ENCODE results near the gene TOX2.

Gene TOX2

GRCh38 chr20:43915211-43916072, 790 bp downstream of the TOX2 start:
- H3K4me3 ChIP-seq (ENCODE audit: low read depth, low read length) = peak overlapping the region; percentile 61
- DNase-seq (ENCODE audit: low read depth) = no peak

GRCh38 chr20:43916073-43916880, 1.6 kb downstream of the TOX2 start:
- peak overlapping the region; percentile 61 for H3K4me3 ChIP-seq (ENCODE audit: low read depth, low read length)
- DNase-seq (ENCODE audit: low read depth) = no peak

GRCh38 chr20:43916881-43917371, 2.3 kb downstream of the TOX2 start:
- DNase-seq (ENCODE audit: low read depth) = no peak
- peak overlapping the region; percentile 61 for H3K4me3 ChIP-seq (ENCODE audit: low read depth, low read length)

DNA sequence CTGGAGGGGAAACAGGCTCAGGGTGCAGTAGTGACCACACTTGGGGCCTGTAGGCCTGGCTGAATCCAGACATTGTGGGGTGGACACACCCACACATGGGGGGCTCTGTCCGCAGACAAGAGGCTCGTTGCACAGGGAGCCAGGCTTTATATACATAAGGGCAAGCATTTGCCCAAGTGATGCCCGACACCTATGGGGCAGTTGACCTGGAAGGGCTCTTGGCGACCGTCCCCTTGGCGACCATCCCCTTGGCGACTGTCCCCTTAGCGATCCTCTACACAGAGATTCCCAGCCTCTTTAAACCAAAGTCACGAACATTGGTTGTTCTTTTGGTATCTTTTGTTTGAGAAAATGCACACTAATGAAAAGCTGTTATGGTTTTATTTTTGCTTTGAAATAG, 2.7 kb downstream of the TOX2 start:
- no peak for DNase-seq (ENCODE audit: low read depth)
- H3K4me3 ChIP-seq (ENCODE audit: low read depth, low read length) = no peak overlapping the region

DNA sequence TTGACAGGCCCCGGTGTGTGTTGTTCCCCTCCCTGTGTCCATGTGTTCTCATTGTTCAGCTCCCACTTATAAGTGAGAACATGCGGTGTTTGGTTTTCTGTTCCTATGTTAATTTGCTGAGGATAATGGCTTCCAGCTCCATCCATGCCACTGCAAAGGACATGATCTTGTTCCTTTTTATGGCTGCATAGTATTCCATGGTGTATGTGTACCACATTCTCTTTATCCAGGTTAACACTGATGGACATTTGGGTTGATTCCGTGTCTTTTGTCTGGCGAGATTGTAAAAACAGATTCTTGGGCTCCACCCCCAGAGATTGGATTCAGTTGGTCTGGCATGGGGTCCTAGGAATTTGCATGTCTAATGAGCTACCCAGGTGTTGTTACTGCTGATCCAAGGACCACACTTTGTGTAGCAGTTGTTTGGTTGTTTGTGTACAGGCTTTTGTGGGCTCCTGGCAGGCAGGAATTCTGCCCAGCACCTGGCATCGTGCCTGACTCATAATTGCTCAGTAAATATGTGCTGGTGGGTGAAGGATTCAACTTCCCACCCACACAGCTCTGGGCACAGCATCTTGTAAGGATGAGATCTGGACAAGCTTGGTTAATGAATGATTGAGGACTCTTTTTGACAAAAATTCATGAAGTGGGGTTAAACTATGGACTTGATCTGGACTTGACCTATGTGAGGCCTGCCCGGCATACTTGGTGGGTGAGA, 5.2 kb downstream of the TOX2 start:
- no peak for DNase-seq (ENCODE audit: low read depth)
- no peak overlapping the region for H3K4me3 ChIP-seq (ENCODE audit: low read depth, low read length)

GRCh38 chr20:43920797-43921196, 6.1 kb downstream of the TOX2 start:
- H3K4me3 ChIP-seq (ENCODE audit: low read depth, low read length) = no peak overlapping the region
- DNase-seq (ENCODE audit: low read depth) = no peak

- DNase-seq (ENCODE audit: low read depth) = no peak
- H3K4me3 ChIP-seq (ENCODE audit: low read depth, low read length) = no peak overlapping the region
Observed at GRCh38 chr20:43921227-43921780, 6.7 kb downstream of the TOX2 start.

DNA sequence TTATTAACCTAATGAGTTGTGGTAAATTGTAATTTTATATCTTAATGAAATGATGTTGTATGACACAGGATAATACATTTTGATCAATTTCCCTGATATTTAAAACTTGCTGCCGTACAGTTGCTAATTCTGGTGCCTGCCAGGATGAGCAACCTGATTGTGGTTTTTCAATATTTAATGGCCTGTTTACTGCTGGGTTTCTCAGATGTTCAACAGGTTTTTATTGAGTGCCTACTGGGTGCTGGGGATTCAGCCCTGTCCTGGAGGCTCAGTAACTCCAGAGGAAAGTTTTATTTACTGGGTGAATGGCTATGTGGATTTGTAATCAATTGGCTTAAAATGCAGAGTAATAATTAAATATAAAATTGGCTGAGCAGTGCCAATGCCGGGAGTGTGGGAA, 8.0 kb downstream of the TOX2 start:
- H3K4me3 ChIP-seq (ENCODE audit: low read depth, low read length) = no peak overlapping the region

DNA sequence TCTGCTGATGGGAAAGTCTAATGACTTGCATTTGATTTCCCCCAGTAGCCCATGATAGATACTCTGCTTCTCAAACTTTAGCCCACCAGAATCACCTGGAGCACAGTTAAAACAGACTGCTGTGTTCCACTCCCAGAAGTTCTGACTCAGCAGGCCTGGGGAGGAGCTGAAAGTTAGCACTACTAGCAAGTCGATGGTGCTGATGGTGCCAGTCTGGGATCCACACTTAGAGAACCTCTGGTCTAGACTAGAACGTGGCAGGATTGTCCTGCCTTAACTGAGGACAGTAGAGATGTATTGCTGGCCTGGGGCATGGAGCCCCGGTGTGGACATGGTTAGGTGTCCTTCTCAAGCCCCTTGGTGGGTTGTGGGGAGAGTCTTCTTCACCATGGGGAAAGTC, 8.7 kb downstream of the TOX2 start:
- no peak for DNase-seq (ENCODE audit: low read depth)
- no peak overlapping the region for H3K4me3 ChIP-seq (ENCODE audit: low read depth, low read length)

More for the DNA sequence above, 8.0 kb downstream of the TOX2 start:
- DNase-seq (ENCODE audit: low read depth) = no peak

DNA sequence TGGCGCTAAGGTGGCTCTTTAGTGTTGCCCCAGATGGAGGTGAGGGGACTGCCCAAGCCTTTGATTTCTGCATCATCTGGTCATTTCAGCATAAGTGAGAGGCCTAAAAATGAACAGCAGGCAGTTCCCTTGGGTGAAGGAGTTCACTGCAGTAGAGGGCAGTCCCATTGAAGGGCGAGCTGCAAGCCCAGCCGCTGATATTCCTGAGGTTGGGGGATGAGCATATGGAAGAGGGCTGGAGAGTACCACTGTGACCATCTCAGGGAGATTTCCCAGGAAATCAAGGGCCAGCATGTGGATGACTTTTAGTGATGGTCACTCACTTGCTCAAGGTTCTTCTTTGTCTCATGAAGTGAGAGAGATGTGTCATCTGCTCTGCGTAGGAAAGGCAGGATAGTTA, 9.3 kb downstream of the TOX2 start:
- DNase-seq (ENCODE audit: low read depth) = no peak
- no peak overlapping the region for H3K4me3 ChIP-seq (ENCODE audit: low read depth, low read length)

GRCh38 chr20:43925215-43925614, 10.6 kb downstream of the TOX2 start:
- DNase-seq (ENCODE audit: low read depth) = no peak
- no peak overlapping the region for H3K4me3 ChIP-seq (ENCODE audit: low read depth, low read length)

GRCh38 chr20:43925801-43926200, 11.1 kb downstream of the TOX2 start:
- DNase-seq (ENCODE audit: low read depth) = no peak
- no peak overlapping the region for H3K4me3 ChIP-seq (ENCODE audit: low read depth, low read length)

DNA sequence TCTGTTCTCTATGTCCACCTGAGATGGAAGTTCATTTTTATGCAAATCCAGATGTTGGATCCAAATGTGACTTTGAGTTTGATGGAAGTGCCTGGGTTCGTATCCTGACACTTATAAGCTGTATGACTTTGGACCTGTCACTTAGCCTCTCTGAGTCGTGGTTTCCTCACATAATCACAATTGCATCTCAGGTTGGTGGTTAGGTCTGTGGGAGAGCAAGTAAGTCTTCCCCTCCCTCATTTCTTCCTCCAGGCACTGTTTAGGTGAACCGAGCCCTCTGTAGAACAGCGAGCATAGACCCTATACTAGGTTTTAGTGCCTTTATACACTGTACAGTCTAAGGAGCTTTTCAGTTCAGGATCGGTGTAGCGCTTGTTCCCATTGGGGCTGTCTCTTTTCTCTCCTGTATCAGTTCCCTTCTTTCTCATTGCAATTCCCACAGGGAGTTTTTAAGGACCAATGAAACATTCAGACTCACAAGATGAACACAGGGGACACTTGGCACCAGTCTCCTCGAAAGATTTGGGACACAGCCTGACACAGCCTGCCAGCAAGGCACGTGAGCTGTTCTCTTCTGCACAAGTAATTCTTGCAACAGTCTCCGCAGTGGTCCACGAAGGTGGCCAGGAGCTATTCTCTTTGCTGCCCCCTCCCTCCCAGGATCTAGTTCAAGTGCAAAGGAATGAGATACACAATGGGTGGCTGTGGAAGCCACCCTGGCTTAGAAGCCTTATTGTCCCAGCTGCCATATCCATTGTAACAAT, 11.8 kb downstream of the TOX2 start:
- H3K4me3 ChIP-seq (ENCODE audit: low read depth, low read length) = no peak overlapping the region
- no peak for DNase-seq (ENCODE audit: low read depth)

- no peak for DNase-seq (ENCODE audit: low read depth)
- H3K4me3 ChIP-seq (ENCODE audit: low read depth, low read length) = no peak overlapping the region
Observed at GRCh38 chr20:43931976-43932375, 17.3 kb downstream of the TOX2 start.

GRCh38 chr20:43934833-43935232, 20.2 kb downstream of the TOX2 start:
- H3K4me3 ChIP-seq (ENCODE audit: low read depth, low read length) = no peak overlapping the region
- DNase-seq (ENCODE audit: low read depth) = no peak

- no peak for DNase-seq (ENCODE audit: low read depth)
Observed at GRCh38 chr20:43936104-43936770, 21.6 kb downstream of the TOX2 start.

GRCh38 chr20:43936805-43937204, 22.2 kb downstream of the TOX2 start:
- no peak for DNase-seq (ENCODE audit: low read depth)
- no peak overlapping the region for H3K4me3 ChIP-seq (ENCODE audit: low read depth, low read length)

More at GRCh38 chr20:43936104-43936770, 21.6 kb downstream of the TOX2 start:
- H3K4me3 ChIP-seq (ENCODE audit: low read depth, low read length) = no peak overlapping the region

DNA sequence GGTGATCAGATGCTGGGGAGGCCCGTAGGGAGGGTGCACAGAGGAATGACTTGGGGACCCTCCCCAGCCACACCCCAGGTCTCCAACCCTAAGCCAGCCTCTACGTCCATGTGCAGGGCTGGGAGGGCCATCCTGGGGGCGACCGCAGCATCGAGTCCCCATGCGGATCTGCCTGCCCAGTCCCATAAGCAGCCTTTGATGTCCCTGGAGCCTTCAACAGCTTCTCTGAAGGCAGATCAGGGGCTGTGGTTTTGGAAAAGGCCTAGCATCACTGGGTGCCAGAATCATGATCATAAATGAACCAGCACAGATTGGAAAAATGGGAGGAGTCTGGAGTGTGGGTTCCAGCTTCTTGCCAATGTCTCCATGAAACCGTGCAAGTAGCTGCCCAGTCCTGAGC, 22.9 kb downstream of the TOX2 start:
- no peak for DNase-seq (ENCODE audit: low read depth)

More for the DNA sequence above, 22.9 kb downstream of the TOX2 start:
- no peak overlapping the region for H3K4me3 ChIP-seq (ENCODE audit: low read depth, low read length)
